ENCODE measurements around the gene TAF1B.

- TF ChIP-seq CTCF (IDR thresholded peaks at IDR 0.05): no peak
- no peak for TF ChIP-seq POLR2A (IDR thresholded peaks at IDR 0.05)
- TF ChIP-seq POLR2AphosphoS5 (IDR thresholded peaks at IDR 0.05): no peak
These were observed 137.2 kb downstream of the TAF1B start for GRCh38 chr2:9980520-9980919.

Data from prostate gland (tissue), 2 donors.